GM23248 (cell line): ENCODE results near the gene GATAD2B.
"Not testable (repeated sequence)": the region's sequence is repeated elsewhere in the genome, so short reads cannot be mapped to it uniquely, and the experiment has no call there.

ENCODE experiments used
- EZH2 ChIP-seq: fragments of 200-600 bp; sonication (generic); IDR thresholded peaks from 2 replicates; pipeline ENCODE4 v1.6.1; 2018; ENCODE audit warnings: antibody characterized with exemption, mild to moderate bottlenecking; ENCODE audit not compliant: insufficient read depth, poor library complexity, severe bottlenecking
- EZH2phosphoT487 ChIP-seq: fragments of 200-600 bp; sonication (generic); IDR thresholded peaks from 2 replicates; pipeline ENCODE4 v1.6.1; 2018; ENCODE audit warnings: antibody characterized with exemption, moderate library complexity, mild to moderate bottlenecking, low read depth; ENCODE audit not compliant: insufficient read depth

GRCh38 chr1:153910560-153910959 is 12.2 kb downstream of the GATAD2B start:
- TF ChIP-seq EZH2, EZH2phosphoT487: not testable (repeated sequence)
